Adrenal gland (tissue), 12 donors: ENCODE measurements around the gene SLC7A9. TPM values are rescaled to one million over a fixed set of nuclear protein-coding genes. Genes with fewer than 3 reads are reported as not detected.

ENCODE experiments used
- DNase-seq, 7 donors: peaks; one replicate each; pipeline ENCODE4 v3.0.0-alpha.2; 2019 to 2020
- H3K27ac ChIP-seq, 5 donors: fragments of 200-600 bp; sonication (generic) in 4 of 5; 1 replicate in 3 of 5; 2 replicates in 2 of 5; pipeline versions ENCODE4 v1.5.1 to v1.8.0; 2016 to 2020; ENCODE audit warnings: mild to moderate bottlenecking in 1 of 5
- H3K27me3 ChIP-seq: fragments of 200-600 bp; 2 replicates; pipeline ENCODE4 v1.8.0; 2021
- H3K36me3 ChIP-seq, 2 donors: fragments of 200-600 bp; replicated peaks in 1 of 2; 1 replicate in 1 of 2; 2 replicates in 1 of 2; pipeline versions ENCODE4 v1.5.1 to v1.8.0; 2018 to 2022
- H3K4me1 ChIP-seq, 2 donors: fragments of 200-600 bp; replicated peaks in 1 of 2; 1 replicate in 1 of 2; 2 replicates in 1 of 2; pipeline versions ENCODE4 v1.5.1 to v1.8.0; 2018 to 2021
- H3K4me3 ChIP-seq, 4 donors: fragments of 200-600 bp; sonication (generic) in 3 of 4; one replicate each; pipeline ENCODE4 v1.5.1; 2016 to 2018
- H3K9me3 ChIP-seq, 3 donors: fragments of 200-600 bp; sonication (generic) in 1 of 3; replicated peaks in 1 of 3; 1 replicate in 2 of 3; 2 replicates in 1 of 3; pipeline versions ENCODE4 v1.5.1 to v1.8.0; 2016 to 2021
- POLR2A ChIP-seq, 2 donors: fragments of 450-650 bp; IDR thresholded peaks; one replicate each; pipeline ENCODE4 v1.6.1; 2017; ENCODE audit warnings: antibody characterized with exemption in 2 of 2, mild to moderate bottlenecking in 2 of 2, moderate library complexity in 1 of 2
- WGBS, 4 donors: extraction: QIAGEN DNeasy Blood & Tissue Kit in 2 of 4; methylation state at CpG; one replicate each; pipeline versions ENCODE4 v1.1.5 to v1.1.7; 2013 to 2017; 5-methylcytosine and 5-hydroxymethylcytosine counted together
- intact Hi-C, 2 donors: fragments of 100-400 bp; cut with DNase I; formaldehyde crosslinking; loops; one replicate each; pipeline versions ENCODE4 v1.14.1 to v1.15.0; 2022 to 2023
- polyA plus RNA-seq, 3 donors: library from polyadenylated mRNA; stranded (reverse); fragments of 200-250 nt in 2 of 3; fragments of 350-450 nt in 1 of 3; fragmentation: Illumina TruSeq in 1 of 3; extraction: RNeasy Lipid Tissue Mini Kit (QIAGEN cat#74804) in 1 of 3; gene quantifications; one replicate each; pipeline ENCODE4 v1.2.3, GENCODE V29; 2013 to 2014
- total RNA-seq, 9 donors: library from RNA; depleted of rRNA in 4 of 9; stranded (reverse); fragments of >200 nt in 4 of 9; fragments of 120-200 nt in 1 of 9; fragmentation: NEBNext Ultra II Directional in 1 of 9; extraction: Animal tissue kit (Norgen Biotek cat#: 25700) in 1 of 9; gene quantifications; one replicate each; pipeline versions ENCODE4 v1.1.0 to v1.2.4, GENCODE V29; 2013 to 2023
- TF ChIP-seq, protein P1 (sequence below), 6 experiments: fragments of 450-650 bp in 4 of 6; fragments of 200-600 bp in 2 of 6; sonication (generic) in 1 of 6; IDR thresholded peaks; 1 replicate in 5 of 6; 2 replicates in 1 of 6; pipeline versions ENCODE4 v1.5.1 to v1.8.0; 2016 to 2021; ENCODE audit warnings: antibody characterized with exemption in 6 of 6, mild to moderate bottlenecking in 2 of 6, moderate library complexity in 1 of 6
- donor health status: healthy with polysubstance abuse.
- donor health status: Bipolar disorder and iron deficiency.
- donor health status: DM: yes; HTN: yes; CAD: no.
- donor health status: DM: no; HTN: no; CAD: no.
- donor health status: DM: no; HTN: no; CAD: no.
- donor health status: DM: yes; HTN: yes; CAD: no.

SLC7A9 gene
- total and polyA plus RNA-seq, 12 donors, result 0.11 to 0.51 (median 0.48) TPM; not detected in 5

DNA sequence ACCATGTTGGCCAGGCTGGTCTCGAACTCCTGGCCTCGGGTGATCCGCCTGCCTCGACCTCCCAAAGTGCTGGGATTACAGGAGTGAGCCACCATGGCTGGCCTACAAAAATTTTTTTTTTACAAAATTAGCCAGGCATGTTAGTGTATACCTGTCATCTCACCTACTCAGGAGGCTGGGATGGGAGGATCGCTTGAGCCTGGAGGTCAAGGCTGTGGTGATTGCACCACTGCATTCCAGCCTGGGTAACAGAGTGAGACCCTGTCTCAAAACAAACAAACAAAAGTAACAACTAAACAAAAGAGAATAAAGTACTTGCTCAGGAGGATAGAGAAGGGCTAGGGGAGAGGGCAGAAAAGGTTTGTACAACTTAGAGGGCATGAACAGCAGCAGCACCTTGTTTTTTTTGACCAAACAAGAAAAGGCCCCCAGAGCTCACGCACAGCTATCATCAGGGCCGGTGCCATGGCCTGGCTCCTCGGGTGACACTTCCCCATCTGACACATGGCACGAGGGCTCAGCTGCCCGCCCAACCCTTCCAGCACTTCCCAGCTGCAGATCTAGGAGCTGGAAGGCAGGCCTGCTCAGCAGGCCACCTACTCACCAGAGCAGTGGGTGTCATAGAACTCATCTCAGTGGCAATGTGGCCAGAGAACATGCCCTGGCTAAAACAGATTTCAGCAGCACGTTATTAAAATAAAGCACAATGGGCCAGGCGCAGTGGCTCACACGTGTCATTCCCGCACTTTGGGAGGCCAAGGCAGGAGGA, 8.6 kb upstream of the SLC7A9 start:
- H3K9me3 ChIP-seq, result no peaks in the 10 kb centered on the region
- no peaks in the 10 kb centered on the region for H3K4me1 ChIP-seq
- no peaks in the 10 kb centered on the region for H3K36me3 ChIP-seq
- TF ChIP-seq, protein P1, sequence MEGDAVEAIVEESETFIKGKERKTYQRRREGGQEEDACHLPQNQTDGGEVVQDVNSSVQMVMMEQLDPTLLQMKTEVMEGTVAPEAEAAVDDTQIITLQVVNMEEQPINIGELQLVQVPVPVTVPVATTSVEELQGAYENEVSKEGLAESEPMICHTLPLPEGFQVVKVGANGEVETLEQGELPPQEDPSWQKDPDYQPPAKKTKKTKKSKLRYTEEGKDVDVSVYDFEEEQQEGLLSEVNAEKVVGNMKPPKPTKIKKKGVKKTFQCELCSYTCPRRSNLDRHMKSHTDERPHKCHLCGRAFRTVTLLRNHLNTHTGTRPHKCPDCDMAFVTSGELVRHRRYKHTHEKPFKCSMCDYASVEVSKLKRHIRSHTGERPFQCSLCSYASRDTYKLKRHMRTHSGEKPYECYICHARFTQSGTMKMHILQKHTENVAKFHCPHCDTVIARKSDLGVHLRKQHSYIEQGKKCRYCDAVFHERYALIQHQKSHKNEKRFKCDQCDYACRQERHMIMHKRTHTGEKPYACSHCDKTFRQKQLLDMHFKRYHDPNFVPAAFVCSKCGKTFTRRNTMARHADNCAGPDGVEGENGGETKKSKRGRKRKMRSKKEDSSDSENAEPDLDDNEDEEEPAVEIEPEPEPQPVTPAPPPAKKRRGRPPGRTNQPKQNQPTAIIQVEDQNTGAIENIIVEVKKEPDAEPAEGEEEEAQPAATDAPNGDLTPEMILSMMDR (IDR thresholded peaks at IDR 0.05), result no peak
- TF ChIP-seq POLR2A (IDR thresholded peaks at IDR 0.05), result no peak
- intact Hi-C loops, result no loop called here
- H3K27ac ChIP-seq, result no peak overlapping the region
- DNase-seq, result peak in 1 of 7 donors; percentile 14
- no peak overlapping the region for H3K4me3 ChIP-seq
- 90 to 95% (median 93%) methylated on average over 12 to 14 of the region's 14 CpGs for WGBS, 4 donors
- H3K27me3 ChIP-seq, result no peaks in the 10 kb centered on the region

DNA sequence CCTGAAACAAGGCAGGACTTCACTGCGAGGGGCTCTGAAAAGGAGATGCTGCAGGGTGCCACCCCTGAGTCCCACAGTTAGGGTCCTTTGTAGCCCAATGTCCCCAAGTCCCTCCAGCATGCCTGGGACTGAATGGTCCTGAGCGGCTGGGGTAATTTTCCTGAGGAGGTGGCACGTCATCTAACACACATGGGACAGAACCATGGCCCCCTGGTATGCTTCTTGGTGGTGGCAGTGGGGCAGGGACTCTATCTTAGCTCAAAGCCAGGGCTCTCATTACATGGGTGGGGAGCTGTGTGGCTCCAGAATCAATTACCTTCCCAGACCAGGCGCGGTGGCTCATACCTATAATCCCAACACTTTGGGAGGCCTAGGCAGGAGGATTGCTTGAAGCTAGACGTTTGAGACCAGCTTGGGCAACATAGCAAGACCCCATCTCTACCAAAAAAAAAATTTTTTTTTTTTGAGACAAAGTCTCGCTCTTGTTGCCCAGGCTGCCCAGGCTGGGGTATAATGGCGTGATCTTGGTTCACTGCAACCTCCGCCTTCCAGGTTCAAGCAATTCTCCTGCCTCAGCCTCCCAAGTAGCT, 7.9 kb upstream of the SLC7A9 start:
- Histone ChIP-seq H3K4me1 (no peaks in the 10 kb centered on the region), H3K27ac (no peak overlapping the region), H3K9me3 (no peaks in the 10 kb centered on the region), H3K36me3 (no peaks in the 10 kb centered on the region), H3K27me3 (no peaks in the 10 kb centered on the region), H3K4me3 (no peak overlapping the region)
- DNase-seq, result peak in 1 of 7 donors; percentile 23
- TF ChIP-seq, protein P1 (IDR thresholded peaks at IDR 0.05), result no peak
- TF ChIP-seq POLR2A (IDR thresholded peaks at IDR 0.05), result no peak
- 87 to 98% (median 94%) methylated on average over 7 to 9 of the region's 9 CpGs for WGBS, 4 donors
- intact Hi-C loops, result no loop called here

DNA sequence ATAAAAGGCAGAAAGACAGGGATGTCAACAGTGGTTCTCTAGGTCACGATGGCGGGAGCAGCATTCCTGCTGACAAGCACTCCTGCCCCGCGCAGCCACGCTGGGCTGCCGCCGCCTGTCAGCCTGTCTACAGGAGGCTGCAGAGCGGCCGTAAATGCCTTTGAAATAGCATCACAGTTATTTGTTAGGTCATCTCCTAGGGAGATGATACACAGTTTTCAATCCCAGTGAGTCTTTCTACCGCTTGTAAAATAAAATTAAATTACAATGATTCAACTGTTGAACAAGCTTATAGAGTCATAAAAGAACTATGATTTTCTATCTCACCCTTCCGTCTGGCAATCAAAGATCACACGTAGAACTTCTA, 7.3 kb upstream of the SLC7A9 start:
- H3K36me3 ChIP-seq, result no peaks in the 10 kb centered on the region
- H3K9me3 ChIP-seq, result no peaks in the 10 kb centered on the region
- H3K27me3 ChIP-seq, result no peaks in the 10 kb centered on the region
- intact Hi-C loops, result no loop called here
- H3K4me1 ChIP-seq, result no peaks in the 10 kb centered on the region
- no peak overlapping the region for H3K27ac ChIP-seq
- H3K4me3 ChIP-seq, result no peak overlapping the region
- DNase-seq, result peak in 1 of 7 donors; percentile 30
- no peak for TF ChIP-seq POLR2A (IDR thresholded peaks at IDR 0.05)
- TF ChIP-seq, protein P1 (IDR thresholded peaks at IDR 0.05), result no peak
- 84 to 95% (median 89%) methylated on average over 12 of the region's 12 CpGs for WGBS, 4 donors

DNA sequence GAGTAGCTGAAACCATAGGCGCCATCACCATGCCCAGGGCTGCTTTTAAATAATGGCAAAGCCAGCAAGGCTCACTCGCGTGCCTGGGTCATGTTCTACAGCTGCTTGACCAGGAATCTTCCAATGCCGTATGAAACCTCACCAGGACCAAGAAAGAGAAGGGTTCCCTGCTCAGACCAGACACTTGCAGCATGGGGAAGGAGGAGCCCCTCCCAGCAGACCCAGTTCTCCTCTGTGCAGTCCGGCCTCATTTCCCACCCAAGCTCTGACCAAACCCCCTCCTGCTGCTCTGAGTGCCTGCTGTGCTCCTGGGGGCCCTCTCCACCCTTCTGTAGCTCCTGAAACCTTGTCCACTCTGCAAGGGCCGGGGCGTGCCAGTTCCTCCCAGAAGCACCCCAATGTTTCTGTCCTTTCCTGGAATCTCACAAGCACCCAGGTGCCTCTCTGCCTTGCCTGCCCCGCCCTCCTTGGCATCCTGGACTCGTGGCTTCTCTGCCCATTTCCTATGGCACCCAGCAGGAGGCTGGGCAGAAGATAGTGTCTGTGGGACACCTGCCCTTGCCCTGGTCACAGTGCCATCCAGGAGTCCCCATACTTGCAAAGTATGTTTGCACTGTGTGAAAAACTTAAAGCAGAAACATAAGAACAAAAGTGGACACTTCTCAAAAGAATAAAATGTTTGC, 6.8 kb upstream of the SLC7A9 start:
- no peaks in the 10 kb centered on the region for H3K9me3 ChIP-seq
- H3K4me3 ChIP-seq, result no peak overlapping the region
- intact Hi-C loops, result no loop called here
- TF ChIP-seq, protein P1 (IDR thresholded peaks at IDR 0.05), result no peak
- no peak for TF ChIP-seq POLR2A (IDR thresholded peaks at IDR 0.05)
- H3K4me1 ChIP-seq, result no peaks in the 10 kb centered on the region
- peak in 1 of 7 donors; percentile 33 for DNase-seq
- no peaks in the 10 kb centered on the region for H3K36me3 ChIP-seq
- H3K27me3 ChIP-seq, result no peaks in the 10 kb centered on the region
- WGBS, 4 donors, result 89 to 94% (median 91%) methylated on average over 8 to 9 of the region's 9 CpGs
- no peak overlapping the region for H3K27ac ChIP-seq
